ENCODE results near the gene HSF4. TPM values are rescaled to one million over a fixed set of nuclear protein-coding genes. Genes with fewer than 3 reads are reported as not detected.

Gene HSF4
- total RNA-seq, 1 donor from 2014 or later: 64.9 TPM

- H3K4me3 ChIP-seq: peak overlapping the region; percentile 50 to 57
- peaks cover 29 to 53% of the 10 kb centered on the region in 2 donors for H3K4me1 ChIP-seq
- H3K27me3 ChIP-seq: no peaks in the 10 kb centered on the region
- DNase-seq (ENCODE audit: low spot score in 2 of 2): no peak
- intact Hi-C loops (cut with DNase I): no loop called here
- no peaks in the 10 kb centered on the region for H3K9me3 ChIP-seq
- TF ChIP-seq CTCF (IDR thresholded peaks at IDR 0.05): no peak
- peak overlapping the region; percentile 77 to 79 for H3K27ac ChIP-seq
- H3K36me3 ChIP-seq: no peaks in the 10 kb centered on the region
Measured at GRCh38 chr16:67165121-67166078, 855 bp downstream of the HSF4 start.

- intact Hi-C loops (cut with DNase I): no loop called here
- no peak overlapping the region for H3K27ac ChIP-seq
- no peaks in the 10 kb centered on the region for H3K27me3 ChIP-seq
- H3K4me1 ChIP-seq: peaks cover 29 to 51% of the 10 kb centered on the region in 2 donors
- no peak overlapping the region for H3K4me3 ChIP-seq
- no peaks in the 10 kb centered on the region for H3K36me3 ChIP-seq
- DNase-seq (ENCODE audit: low spot score in 2 of 2): no peak
- H3K9me3 ChIP-seq: no peaks in the 10 kb centered on the region
- no peak for TF ChIP-seq CTCF (IDR thresholded peaks at IDR 0.05)
Measured at GRCh38 chr16:67166110-67166547, 1.6 kb downstream of the HSF4 start.

- DNase-seq (ENCODE audit: low spot score in 2 of 2): no peak
- H3K27me3 ChIP-seq: no peaks in the 10 kb centered on the region
- no peak overlapping the region for H3K27ac ChIP-seq
- peaks cover 29 to 45% of the 10 kb centered on the region in 2 donors for H3K4me1 ChIP-seq
- no peak overlapping the region for H3K4me3 ChIP-seq
- intact Hi-C loops (cut with DNase I): no loop called here
- no peaks in the 10 kb centered on the region for H3K36me3 ChIP-seq
- H3K9me3 ChIP-seq: no peaks in the 10 kb centered on the region
- no peak for TF ChIP-seq CTCF (IDR thresholded peaks at IDR 0.05)
Measured at GRCh38 chr16:67166598-67167168, 2.1 kb downstream of the HSF4 start.

GRCh38 chr16:67167588-67167987 lies 3.0 kb downstream of the HSF4 start:
- no peak for DNase-seq (ENCODE audit: low spot score in 2 of 2)
- no peak overlapping the region for H3K4me3 ChIP-seq
- no peaks in the 10 kb centered on the region for H3K36me3 ChIP-seq
- no peaks in the 10 kb centered on the region for H3K9me3 ChIP-seq
- H3K27me3 ChIP-seq: no peaks in the 10 kb centered on the region
- H3K27ac ChIP-seq: no peak overlapping the region
- intact Hi-C loops (cut with DNase I): no loop called here
- TF ChIP-seq CTCF (IDR thresholded peaks at IDR 0.05): no peak
- peaks cover 29 to 40% of the 10 kb centered on the region in 2 donors for H3K4me1 ChIP-seq

GRCh38 chr16:67169011-67169451 lies 4.5 kb downstream of the HSF4 start:
- no peak for TF ChIP-seq CTCF (IDR thresholded peaks at IDR 0.05)
- no peaks in the 10 kb centered on the region for H3K36me3 ChIP-seq
- H3K4me3 ChIP-seq: peak overlapping the region in 1 of 2 donors; percentile 64
- no peak for DNase-seq (ENCODE audit: low spot score in 2 of 2)
- peak overlapping the region; percentile 91 to 93 for H3K27ac ChIP-seq
- H3K9me3 ChIP-seq: no peaks in the 10 kb centered on the region
- no peaks in the 10 kb centered on the region for H3K27me3 ChIP-seq
- H3K4me1 ChIP-seq: peaks cover 24 to 33% of the 10 kb centered on the region in 2 donors
- intact Hi-C loops (cut with DNase I): no loop called here

All from ascending aorta (tissue), 2 donors.